DND-41 (cell line): Measurements from ENCODE around the gene RPH3AL.

Source experiments
- ATAC-seq: fragments of 200-7000 bp; cut with Tn5 transposase; 3 replicates; pipeline ENCODE4 v1.9.1; 2021; ENCODE audit warnings: low read depth; ENCODE audit not compliant: insufficient read depth
- DNase-seq: peaks from one replicate; pipeline ENCODE4 v3.0.0-alpha.2; 2020
- H2AFZ ChIP-seq: 2 replicates; pipeline ENCODE4 v1.6.0; 2012; ENCODE audit warnings: low read depth, low read length
- H3K27ac ChIP-seq: 2 replicates; pipeline ENCODE4 v1.5.1; 2012; ENCODE audit warnings: low read length, inconsistent platforms
- H3K27me3 ChIP-seq: fragments of 200-600 bp; sonication (generic); 2 replicates; pipeline ENCODE4 v1.6.0; 2012; ENCODE audit warnings: low read length, mild to moderate bottlenecking, inconsistent platforms; ENCODE audit not compliant: insufficient read depth, poor library complexity
- H3K36me3 ChIP-seq: 2 replicates; pipeline ENCODE4 v1.5.1; 2012; ENCODE audit warnings: low read length, inconsistent platforms; ENCODE audit not compliant: insufficient read depth
- H3K4me1 ChIP-seq: 2 replicates; pipeline ENCODE4 v1.5.1; 2012; ENCODE audit warnings: mild to moderate bottlenecking, low read length; ENCODE audit not compliant: insufficient read depth
- H3K4me2 ChIP-seq: 2 replicates; pipeline ENCODE4 v1.6.0; 2012; ENCODE audit warnings: mild to moderate bottlenecking, moderate library complexity, low read length, inconsistent platforms; ENCODE audit not compliant: insufficient read depth
- H3K4me3 ChIP-seq, 2 experiments: fragments of 200-600 bp in 1 of 2; shearing (Covaris generic) in 1 of 2; 2 replicates each; pipeline ENCODE4 v1.5.1; 2012 to 2016; ENCODE audit warnings: inconsistent platforms in 2 of 2, low read length in 2 of 2, mild to moderate bottlenecking in 2 of 2, low read depth in 1 of 2, moderate library complexity in 1 of 2
- H3K79me2 ChIP-seq: 2 replicates; pipeline ENCODE4 v1.6.0; 2012; ENCODE audit warnings: low read length, inconsistent platforms; ENCODE audit not compliant: insufficient read depth
- H3K9ac ChIP-seq: 2 replicates; pipeline ENCODE4 v1.6.0; 2012; ENCODE audit warnings: low read depth, mild to moderate bottlenecking, inconsistent platforms, low read length, moderate library complexity
- H3K9me3 ChIP-seq: 2 replicates; pipeline ENCODE4 v1.5.1; 2012; ENCODE audit warnings: low read length, moderate library complexity, mild to moderate bottlenecking, inconsistent platforms; ENCODE audit not compliant: insufficient read depth, severe bottlenecking
- H4K20me1 ChIP-seq: 2 replicates; pipeline ENCODE4 v1.6.0; 2012; ENCODE audit warnings: low read length; ENCODE audit not compliant: insufficient read depth
- EZH2 ChIP-seq: IDR thresholded peaks from 3 replicates; pipeline ENCODE4 v1.6.1; 2012; ENCODE audit warnings: borderline replicate concordance, low read depth, mild to moderate bottlenecking, moderate library complexity, low read length, inconsistent platforms; ENCODE audit not compliant: severe bottlenecking
- TF ChIP-seq, protein P1 (sequence below): IDR thresholded peaks from 2 replicates; pipeline ENCODE4 v1.5.1; 2012; ENCODE audit warnings: borderline replicate concordance, low read length, moderate library complexity, mild to moderate bottlenecking; ENCODE audit not compliant: poor library complexity, severe bottlenecking; ENCODE audit errors: extremely low read depth

The RPH3AL gene

GRCh38 chr17:194828-195602 is 157.6 kb downstream of the RPH3AL start:
- Histone ChIP-seq H4K20me1 (no peaks in the 10 kb centered on the region), H3K36me3 (no peaks in the 10 kb centered on the region), H3K4me1 (no peaks in the 10 kb centered on the region), H3K27ac (no peak overlapping the region), H2AFZ (no peak overlapping the region), H3K9me3 (peaks cover 3% of the 10 kb centered on the region), H3K4me3 (no peak overlapping the region), H3K79me2 (no peaks in the 10 kb centered on the region), H3K27me3 (no peaks in the 10 kb centered on the region), H3K4me2 (no peak overlapping the region), H3K9ac (no peak overlapping the region)
- TF ChIP-seq EZH2, result no peak
- TF ChIP-seq, protein P1, sequence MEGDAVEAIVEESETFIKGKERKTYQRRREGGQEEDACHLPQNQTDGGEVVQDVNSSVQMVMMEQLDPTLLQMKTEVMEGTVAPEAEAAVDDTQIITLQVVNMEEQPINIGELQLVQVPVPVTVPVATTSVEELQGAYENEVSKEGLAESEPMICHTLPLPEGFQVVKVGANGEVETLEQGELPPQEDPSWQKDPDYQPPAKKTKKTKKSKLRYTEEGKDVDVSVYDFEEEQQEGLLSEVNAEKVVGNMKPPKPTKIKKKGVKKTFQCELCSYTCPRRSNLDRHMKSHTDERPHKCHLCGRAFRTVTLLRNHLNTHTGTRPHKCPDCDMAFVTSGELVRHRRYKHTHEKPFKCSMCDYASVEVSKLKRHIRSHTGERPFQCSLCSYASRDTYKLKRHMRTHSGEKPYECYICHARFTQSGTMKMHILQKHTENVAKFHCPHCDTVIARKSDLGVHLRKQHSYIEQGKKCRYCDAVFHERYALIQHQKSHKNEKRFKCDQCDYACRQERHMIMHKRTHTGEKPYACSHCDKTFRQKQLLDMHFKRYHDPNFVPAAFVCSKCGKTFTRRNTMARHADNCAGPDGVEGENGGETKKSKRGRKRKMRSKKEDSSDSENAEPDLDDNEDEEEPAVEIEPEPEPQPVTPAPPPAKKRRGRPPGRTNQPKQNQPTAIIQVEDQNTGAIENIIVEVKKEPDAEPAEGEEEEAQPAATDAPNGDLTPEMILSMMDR, result no peak
- DNase-seq (no peak), ATAC-seq (no peak)

GRCh38 chr17:193841-194806 is 158.5 kb downstream of the RPH3AL start:
- Histone ChIP-seq H3K36me3 (no peaks in the 10 kb centered on the region), H3K9ac (no peak overlapping the region), H2AFZ (no peak overlapping the region), H4K20me1 (no peaks in the 10 kb centered on the region), H3K9me3 (peaks cover 3% of the 10 kb centered on the region), H3K4me3 (no peak overlapping the region), H3K79me2 (no peaks in the 10 kb centered on the region), H3K27me3 (no peaks in the 10 kb centered on the region), H3K4me1 (no peaks in the 10 kb centered on the region), H3K4me2 (no peak overlapping the region), H3K27ac (no peak overlapping the region)
- DNase-seq (no peak), ATAC-seq (no peak)
- no peak for TF ChIP-seq EZH2
- TF ChIP-seq, protein P1, result no peak

DNA sequence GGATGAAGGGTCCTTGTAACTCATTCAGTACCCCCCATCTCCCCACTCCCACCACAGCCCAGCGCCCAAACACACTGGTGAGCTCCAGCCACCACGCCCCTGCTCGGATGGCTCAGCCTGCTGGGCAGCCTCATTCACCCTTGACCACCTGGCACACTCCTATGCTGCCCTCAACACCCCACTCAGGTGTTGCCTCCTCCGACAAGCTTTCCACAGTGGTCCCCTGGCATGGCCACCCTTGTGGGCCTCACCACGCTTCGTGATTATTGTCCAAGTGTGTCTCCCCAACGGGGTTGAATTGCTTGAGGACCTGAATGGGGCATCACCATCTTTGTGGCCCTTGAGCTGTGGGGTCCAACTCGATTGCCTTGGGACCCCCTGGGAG is 159.2 kb downstream of the RPH3AL start:
- DNase-seq (no peak), ATAC-seq (no peak)
- Histone ChIP-seq H3K79me2 (no peaks in the 10 kb centered on the region), H3K27ac (no peak overlapping the region), H3K4me3 (no peak overlapping the region), H3K9ac (no peak overlapping the region), H3K9me3 (peaks cover 3% of the 10 kb centered on the region), H3K36me3 (no peaks in the 10 kb centered on the region), H3K4me1 (no peaks in the 10 kb centered on the region), H3K27me3 (no peaks in the 10 kb centered on the region), H4K20me1 (no peaks in the 10 kb centered on the region), H2AFZ (no peak overlapping the region), H3K4me2 (no peak overlapping the region)
- TF ChIP-seq, protein P1, result no peak
- TF ChIP-seq EZH2, result no peak
